HEK293 (cell line): ENCODE data around the gene GZF1.

Experiments
- ATF2 ChIP-seq: fragments of 450-650 bp; formaldehyde crosslinking; IDR thresholded peaks from 2 replicates; pipeline ENCODE4 v1.5.1; 2016; ENCODE audit warnings: missing biosample characterization, missing genetic modification characterization, low read depth
- BCL11A ChIP-seq: fragments of 450-650 bp; formaldehyde crosslinking; IDR thresholded peaks from 2 replicates; pipeline ENCODE4 v1.5.1; 2016; ENCODE audit warnings: low read depth, missing biosample characterization, missing genetic modification characterization
- CTCF ChIP-seq: fragments of 450-650 bp; formaldehyde crosslinking; IDR thresholded peaks from 2 replicates; pipeline ENCODE4 v1.5.1; 2016; ENCODE audit warnings: missing biosample characterization, missing genetic modification characterization
- FEZF1 ChIP-seq: fragments of 450-650 bp; formaldehyde crosslinking; IDR thresholded peaks from 2 replicates; pipeline ENCODE4 v1.5.1; 2016; ENCODE audit warnings: missing biosample characterization, missing genetic modification characterization
- GLI4 ChIP-seq: fragments of 450-650 bp; formaldehyde crosslinking; IDR thresholded peaks from 2 replicates; pipeline ENCODE4 v1.5.1; 2016; ENCODE audit warnings: missing biosample characterization, missing genetic modification characterization
- PATZ1 ChIP-seq: fragments of 450-650 bp; formaldehyde crosslinking; IDR thresholded peaks from 2 replicates; pipeline ENCODE4 v1.5.1; 2016; ENCODE audit warnings: missing biosample characterization, missing genetic modification characterization
- PRDM1 ChIP-seq: fragments of 450-650 bp; formaldehyde crosslinking; IDR thresholded peaks from 2 replicates; pipeline ENCODE4; 2016; ENCODE audit warnings: missing biosample characterization, missing genetic modification characterization
- PRDM6 ChIP-seq: fragments of 450-650 bp; formaldehyde crosslinking; IDR thresholded peaks from 2 replicates; pipeline ENCODE4 v1.5.1; 2017; ENCODE audit warnings: missing biosample characterization, missing genetic modification characterization
- SP3 ChIP-seq: fragments of 450-650 bp; formaldehyde crosslinking; IDR thresholded peaks from 2 replicates; pipeline ENCODE4 v1.5.1; 2016; ENCODE audit warnings: missing biosample characterization, missing genetic modification characterization
- SP7 ChIP-seq: fragments of 450-650 bp; formaldehyde crosslinking; IDR thresholded peaks from 2 replicates; pipeline ENCODE4 v1.5.1; 2016; ENCODE audit warnings: missing biosample characterization, missing genetic modification characterization
- YY2 ChIP-seq: fragments of 450-650 bp; formaldehyde crosslinking; IDR thresholded peaks from 2 replicates; pipeline ENCODE4 v1.5.1; 2016; ENCODE audit warnings: missing biosample characterization, missing genetic modification characterization
- ZNF121 ChIP-seq: fragments of 450-650 bp; formaldehyde crosslinking; IDR thresholded peaks from 2 replicates; pipeline ENCODE4 v1.5.1; 2016; ENCODE audit warnings: missing biosample characterization, missing genetic modification characterization
- ZNF138 ChIP-seq: fragments of 450-650 bp; formaldehyde crosslinking; IDR thresholded peaks from 2 replicates; pipeline ENCODE4 v1.5.1; 2016; ENCODE audit warnings: missing biosample characterization, missing genetic modification characterization, borderline replicate concordance
- ZNF248 ChIP-seq: fragments of 450-650 bp; formaldehyde crosslinking; IDR thresholded peaks from 2 replicates; pipeline ENCODE4 v1.5.1; 2017; ENCODE audit warnings: missing biosample characterization, missing genetic modification characterization
- ZNF335 ChIP-seq: fragments of 450-650 bp; formaldehyde crosslinking; conservative IDR thresholded peaks from 2 replicates; pipeline ENCODE4 v1.5.1; 2016; ENCODE audit warnings: missing biosample characterization, missing genetic modification characterization
- ZNF341 ChIP-seq: fragments of 450-650 bp; formaldehyde crosslinking; IDR thresholded peaks from 2 replicates; pipeline ENCODE4; 2016; ENCODE audit warnings: low read depth, missing biosample characterization, missing genetic modification characterization
- ZNF514 ChIP-seq: fragments of 450-650 bp; formaldehyde crosslinking; IDR thresholded peaks from 2 replicates; pipeline ENCODE4 v1.5.1; 2016; ENCODE audit warnings: missing biosample characterization, missing genetic modification characterization
- ZNF521 ChIP-seq: fragments of 450-650 bp; formaldehyde crosslinking; IDR thresholded peaks from 2 replicates; pipeline ENCODE4 v1.5.1; 2017; ENCODE audit warnings: missing biosample characterization, mild to moderate bottlenecking, missing genetic modification characterization
- ZNF530 ChIP-seq: fragments of 450-650 bp; formaldehyde crosslinking; IDR thresholded peaks from 2 replicates; pipeline ENCODE4 v1.5.1; 2016; ENCODE audit warnings: low read depth, missing biosample characterization, missing genetic modification characterization
- ZNF560 ChIP-seq: fragments of 450-650 bp; formaldehyde crosslinking; IDR thresholded peaks from 2 replicates; pipeline ENCODE4 v1.5.1; 2017; ENCODE audit warnings: missing biosample characterization, missing genetic modification characterization, borderline replicate concordance
- ZNF610 ChIP-seq: fragments of 450-650 bp; formaldehyde crosslinking; IDR thresholded peaks from 2 replicates; pipeline ENCODE4 v1.5.1; 2016; ENCODE audit warnings: missing biosample characterization, missing genetic modification characterization, borderline replicate concordance
- ZNF639 ChIP-seq: fragments of 450-650 bp; formaldehyde crosslinking; IDR thresholded peaks from 2 replicates; pipeline ENCODE4 v1.5.1; 2016; ENCODE audit warnings: missing biosample characterization, missing genetic modification characterization
- ZNF645 ChIP-seq: fragments of 450-650 bp; formaldehyde crosslinking; IDR thresholded peaks from 2 replicates; pipeline ENCODE4; 2016; ENCODE audit warnings: missing biosample characterization, missing genetic modification characterization
- ZNF660 ChIP-seq: fragments of 450-650 bp; IDR thresholded peaks from 2 replicates; pipeline ENCODE4 v1.5.1; 2018; ENCODE audit warnings: missing biosample characterization, mild to moderate bottlenecking, missing genetic modification characterization
- ZNF777 ChIP-seq: fragments of 450-650 bp; formaldehyde crosslinking; IDR thresholded peaks from 2 replicates; pipeline ENCODE4 v1.5.1; 2017; ENCODE audit warnings: missing biosample characterization, missing genetic modification characterization, borderline replicate concordance
- ZNF791 ChIP-seq: fragments of 450-650 bp; formaldehyde crosslinking; IDR thresholded peaks from 2 replicates; pipeline ENCODE4 v1.5.1; 2016; ENCODE audit warnings: missing biosample characterization, missing genetic modification characterization
- ZSCAN30 ChIP-seq: fragments of 450-650 bp; IDR thresholded peaks from 2 replicates; pipeline ENCODE4 v1.5.1; 2018; ENCODE audit warnings: missing biosample characterization, mild to moderate bottlenecking, missing genetic modification characterization, moderate library complexity
- ZXDB ChIP-seq: fragments of 450-650 bp; formaldehyde crosslinking; IDR thresholded peaks from 2 replicates; pipeline ENCODE4 v1.5.1; 2016; ENCODE audit warnings: missing biosample characterization, missing genetic modification characterization

Gene GZF1

GRCh38 chr20:23361476-23362391 lies at the start of gene GZF1 (continued):
- TF ChIP-seq ATF2: peak; percentile 96
- no peak for TF ChIP-seq ZNF248 (tag by site-specific recombination)
- no peak for TF ChIP-seq PRDM6 (tag by site-specific recombination)
- 0 out of 2 replicates have a peak, but pooled peaks have one; percentile 68 for TF ChIP-seq ZSCAN30
- TF ChIP-seq ZNF610 (tag by site-specific recombination): peak; percentile 81; the same call in 1 of the 2 replicates
- TF ChIP-seq FEZF1 (tag by site-specific recombination): 0 out of 2 replicates have a peak, but pooled peaks have one; percentile 34
- no peak for TF ChIP-seq ZNF639 (tag by site-specific recombination)
- TF ChIP-seq ZNF645: no peak
- peak; percentile 63 for TF ChIP-seq PATZ1
- TF ChIP-seq CTCF: peak; percentile 90
- TF ChIP-seq ZNF341 (tag by site-specific recombination): no peak; the same call in 1 of the 2 replicates
- TF ChIP-seq GLI4 (tag by site-specific recombination): no peak
- 0 out of 2 replicates have a peak, but pooled peaks have one; percentile 36 for TF ChIP-seq ZNF660 (tag by site-specific recombination)
- TF ChIP-seq ZNF521: no peak
- peak; percentile 78 for TF ChIP-seq BCL11A
- TF ChIP-seq ZNF530 (tag by site-specific recombination): no peak
- TF ChIP-seq ZNF121 (tag by site-specific recombination): no peak
- TF ChIP-seq ZNF791 (tag by site-specific recombination): no peak
- TF ChIP-seq PRDM1 (tag by site-specific recombination): peak; percentile 78
- TF ChIP-seq ZXDB: peak; percentile 82
- no peak for TF ChIP-seq YY2 (tag by site-specific recombination)
- TF ChIP-seq SP7: peak; percentile 85
- no peak for TF ChIP-seq ZNF777 (tag by site-specific recombination)
- TF ChIP-seq SP3 (tag by site-specific recombination): peak; percentile 80
- TF ChIP-seq ZNF560: no peak
- TF ChIP-seq ZNF514 (tag by site-specific recombination): no peak
- TF ChIP-seq ZNF335 (tag by site-specific recombination): peak; percentile 82
- no peak for TF ChIP-seq ZNF138 (tag by site-specific recombination)
